Sigmoid colon (tissue), 7 donors: ENCODE measurements around the gene TNFRSF11A. TPM values are rescaled to one million over a fixed set of nuclear protein-coding genes. Genes with fewer than 3 reads are reported as not detected.

Source experiments
- DNase-seq: peaks from one replicate; pipeline ENCODE4 v3.0.0-alpha.2; 2019
- H3K27ac ChIP-seq, 4 donors: fragments of 200-600 bp; sonication (generic); one replicate each; pipeline ENCODE4 v1.5.1; 2016 to 2019; ENCODE audit warnings: mild to moderate bottlenecking in 1 of 4
- H3K27me3 ChIP-seq, 3 donors: fragments of 200-600 bp; sonication (generic); one replicate each; pipeline ENCODE4 v1.5.1; 2019; ENCODE audit warnings: mild to moderate bottlenecking in 1 of 3
- H3K36me3 ChIP-seq, 4 donors: fragments of 200-600 bp; sonication (generic); one replicate each; pipeline ENCODE4 v1.5.1; 2016 to 2019
- H3K4me1 ChIP-seq, 4 donors: fragments of 200-600 bp; sonication (generic); one replicate each; pipeline ENCODE4 v1.5.1; 2017 to 2019
- H3K4me3 ChIP-seq, 4 donors: fragments of 200-600 bp; sonication (generic); one replicate each; pipeline ENCODE4 v1.5.1; 2017 to 2019; ENCODE audit warnings: mild to moderate bottlenecking in 2 of 4, moderate library complexity in 1 of 4
- H3K9me3 ChIP-seq, 4 donors: fragments of 200-600 bp in 3 of 4; sonication (generic) in 3 of 4; one replicate each; pipeline versions ENCODE4 v1.5.1 to v1.6.1; 2013 to 2019
- EP300 ChIP-seq, 4 donors: sonication (generic); formaldehyde crosslinking; IDR thresholded peaks; one replicate each; pipeline ENCODE4 v1.6.1; 2017; ENCODE audit warnings: antibody characterized with exemption in 4 of 4
- POLR2A ChIP-seq, 2 donors: fragments of 450-650 bp; IDR thresholded peaks; one replicate each; pipeline ENCODE4 v1.6.1; 2016; ENCODE audit warnings: antibody characterized with exemption in 2 of 2, mild to moderate bottlenecking in 2 of 2, moderate library complexity in 2 of 2
- POLR2AphosphoS5 ChIP-seq, 4 donors: sonication (generic); formaldehyde crosslinking; IDR thresholded peaks; one replicate each; pipeline ENCODE4 v1.6.1; 2017; ENCODE audit warnings: antibody characterized with exemption in 4 of 4
- WGBS, 2 donors: extraction: QIAGEN DNeasy Blood & Tissue Kit; methylation state at CpG; one replicate each; pipeline ENCODE4 v1.1.7; 2013; 5-methylcytosine and 5-hydroxymethylcytosine counted together
- intact Hi-C: fragments of 100-400 bp; cut with DNase I; formaldehyde crosslinking; loops from one replicate; pipeline ENCODE4 v1.15.1; 2023
- polyA plus RNA-seq, 3 donors: library from polyadenylated mRNA; stranded (reverse); fragments of 200-250 nt; gene quantifications; one replicate each; pipeline ENCODE4 v1.2.3, GENCODE V29; 2013
- total RNA-seq, 4 donors: library from RNA; depleted of rRNA; stranded (reverse); fragments of >200 nt; gene quantifications; one replicate each; pipeline ENCODE4 v1.1.0, GENCODE V29; 2016
- TF ChIP-seq, protein P1 (sequence below), 4 experiments: fragments of 450-650 bp in 3 of 4; fragments of 200-600 bp in 1 of 4; IDR thresholded peaks; one replicate each; pipeline ENCODE4 v1.5.1; 2016 to 2019; ENCODE audit warnings: antibody characterized with exemption in 4 of 4, mild to moderate bottlenecking in 3 of 4, moderate library complexity in 2 of 4
- donor health status: healthy with polysubstance abuse.
- donor health status: Bipolar disorder and iron deficiency.
- donor health status: healthy.

The TNFRSF11A gene
- total and polyA plus RNA-seq, 7 donors: 2.1 to 19.9 (median 3.6) TPM

DNA sequence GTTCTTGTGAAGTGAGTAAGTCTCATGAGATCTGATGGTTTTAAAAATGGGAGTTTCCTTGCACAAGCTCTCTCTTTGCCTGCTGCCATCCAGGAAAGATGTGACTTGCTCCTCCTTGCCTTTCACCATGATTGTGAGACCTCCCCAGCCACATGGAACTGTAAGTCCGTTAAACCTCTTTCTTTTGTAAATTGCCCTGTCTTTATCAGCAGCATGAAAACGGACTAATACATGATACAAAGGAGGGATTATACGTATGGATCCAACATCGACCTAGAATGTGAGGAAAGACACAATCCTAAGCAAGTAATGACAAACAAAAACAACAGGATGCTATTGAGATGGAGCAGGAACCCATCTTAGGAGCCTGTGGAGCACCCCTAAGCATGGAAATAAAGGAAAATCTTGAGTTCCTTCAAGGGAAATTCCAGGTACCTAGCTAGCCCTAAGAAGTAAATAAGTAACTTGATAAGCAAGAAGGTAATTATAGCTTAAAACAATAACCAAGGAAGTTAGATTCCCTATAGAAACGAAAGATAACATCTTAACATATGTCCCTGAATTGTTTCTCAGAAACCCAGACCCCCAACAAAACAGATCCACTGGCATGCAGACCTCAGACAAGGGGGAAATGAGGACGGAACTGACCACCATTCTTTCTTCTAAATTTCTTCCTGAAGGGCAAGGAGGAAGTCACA lies 1.5 kb upstream of the TNFRSF11A start:
- TF ChIP-seq POLR2AphosphoS5 (IDR thresholded peaks at IDR 0.05): no peak
- TF ChIP-seq, protein P1, sequence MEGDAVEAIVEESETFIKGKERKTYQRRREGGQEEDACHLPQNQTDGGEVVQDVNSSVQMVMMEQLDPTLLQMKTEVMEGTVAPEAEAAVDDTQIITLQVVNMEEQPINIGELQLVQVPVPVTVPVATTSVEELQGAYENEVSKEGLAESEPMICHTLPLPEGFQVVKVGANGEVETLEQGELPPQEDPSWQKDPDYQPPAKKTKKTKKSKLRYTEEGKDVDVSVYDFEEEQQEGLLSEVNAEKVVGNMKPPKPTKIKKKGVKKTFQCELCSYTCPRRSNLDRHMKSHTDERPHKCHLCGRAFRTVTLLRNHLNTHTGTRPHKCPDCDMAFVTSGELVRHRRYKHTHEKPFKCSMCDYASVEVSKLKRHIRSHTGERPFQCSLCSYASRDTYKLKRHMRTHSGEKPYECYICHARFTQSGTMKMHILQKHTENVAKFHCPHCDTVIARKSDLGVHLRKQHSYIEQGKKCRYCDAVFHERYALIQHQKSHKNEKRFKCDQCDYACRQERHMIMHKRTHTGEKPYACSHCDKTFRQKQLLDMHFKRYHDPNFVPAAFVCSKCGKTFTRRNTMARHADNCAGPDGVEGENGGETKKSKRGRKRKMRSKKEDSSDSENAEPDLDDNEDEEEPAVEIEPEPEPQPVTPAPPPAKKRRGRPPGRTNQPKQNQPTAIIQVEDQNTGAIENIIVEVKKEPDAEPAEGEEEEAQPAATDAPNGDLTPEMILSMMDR (IDR thresholded peaks at IDR 0.05): no peak
- no peak for TF ChIP-seq POLR2A (IDR thresholded peaks at IDR 0.05)
- TF ChIP-seq EP300 (IDR thresholded peaks at IDR 0.05): no peak
- whole genome bisulfite sequencing, 2 donors: 14 to 55% methylated on average over 6 of the region's 6 CpGs
- Histone ChIP-seq H3K4me3 (no peak overlapping the region), H3K4me1 (peaks cover 0 to 25% (median 18%) of the 10 kb centered on the region in 4 donors), H3K27ac (no peak overlapping the region), H3K36me3 (no peaks in the 10 kb centered on the region), H3K9me3 (no peaks in the 10 kb centered on the region), H3K27me3 (peaks cover 35 to 55% (median 44%) of the 10 kb centered on the region in 3 donors)
- intact Hi-C loops: no loop called here
- no peak for DNase-seq

DNA sequence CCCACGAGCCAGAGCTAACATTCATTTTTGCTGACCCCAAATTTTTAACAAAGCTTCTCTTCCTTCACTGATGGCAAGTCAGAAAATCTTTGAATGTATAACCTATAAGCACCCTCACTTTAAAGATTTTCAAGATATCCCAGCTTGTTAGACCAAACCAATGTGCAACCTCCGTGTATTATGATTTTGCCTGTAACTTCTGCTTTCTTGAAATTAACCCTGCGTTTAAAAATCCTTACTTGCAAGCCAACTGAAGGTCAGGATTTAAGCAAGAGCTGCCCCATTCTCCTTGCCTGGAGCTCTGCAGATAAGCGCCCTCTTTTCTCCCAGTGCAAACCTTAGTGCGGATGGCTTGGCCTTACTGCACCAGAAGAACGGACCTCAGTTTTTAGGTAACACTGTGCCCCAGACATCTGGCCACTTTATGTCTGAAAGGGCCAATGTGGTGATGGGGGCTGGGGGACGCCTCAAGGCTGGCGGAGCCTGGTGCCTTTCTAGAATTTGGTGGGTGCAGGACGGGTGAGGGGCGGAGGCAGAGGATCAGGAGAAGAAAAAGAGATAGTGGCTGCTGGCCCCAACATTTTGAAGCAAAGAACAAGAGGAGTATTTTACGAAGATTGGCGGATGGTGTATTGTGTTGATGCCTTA lies 805 bp upstream of the TNFRSF11A start:
- peaks cover 0 to 25% (median 18%) of the 10 kb centered on the region in 4 donors for H3K4me1 ChIP-seq
- peaks cover 35 to 61% (median 51%) of the 10 kb centered on the region in 3 donors for H3K27me3 ChIP-seq
- no peaks in the 10 kb centered on the region for H3K36me3 ChIP-seq
- DNase-seq: no peak
- intact Hi-C loops: no loop called here
- H3K27ac ChIP-seq: no peak overlapping the region
- no peaks in the 10 kb centered on the region for H3K9me3 ChIP-seq
- 48 to 49% methylated on average over 12 of the region's 12 CpGs for WGBS, 2 donors
- TF ChIP-seq EP300 (IDR thresholded peaks at IDR 0.05) (no peak), POLR2AphosphoS5 (IDR thresholded peaks at IDR 0.05) (no peak), POLR2A (IDR thresholded peaks at IDR 0.05) (no peak)
- TF ChIP-seq, protein P1 (IDR thresholded peaks at IDR 0.05): no peak
- H3K4me3 ChIP-seq: peak overlapping the region in 2 of 4 donors; percentile 46 to 48

- Histone ChIP-seq H3K27me3 (peaks cover 35 to 76% (median 67%) of the 10 kb centered on the region in 3 donors), H3K27ac (peak overlapping the region in 1 of 4 donors; percentile 0)
- WGBS, 2 donors: 1 to 6% methylated on average over 45 of the region's 45 CpGs
Observed at GRCh38 chr18:62325806-62326645, 916 bp downstream of the TNFRSF11A start.

GRCh38 chr18:62326646-62327348 lies 1.7 kb downstream of the TNFRSF11A start:
- Histone ChIP-seq H3K36me3 (no peaks in the 10 kb centered on the region), H3K9me3 (no peaks in the 10 kb centered on the region), H3K4me1 (peaks cover 0 to 25% (median 18%) of the 10 kb centered on the region in 4 donors), H3K27ac (no peak overlapping the region), H3K4me3 (no peak overlapping the region), H3K27me3 (peaks cover 35 to 84% (median 67%) of the 10 kb centered on the region in 3 donors)
- WGBS, 2 donors: 7 to 53% methylated on average over 12 of the region's 12 CpGs
- no peak for TF ChIP-seq POLR2AphosphoS5 (IDR thresholded peaks at IDR 0.05)
- TF ChIP-seq EP300 (IDR thresholded peaks at IDR 0.05): no peak
- TF ChIP-seq, protein P1 (IDR thresholded peaks at IDR 0.05): no peak
- TF ChIP-seq POLR2A (IDR thresholded peaks at IDR 0.05): no peak
- intact Hi-C loops: no loop called here
- DNase-seq: no peak

More at GRCh38 chr18:62325806-62326645, 916 bp downstream of the TNFRSF11A start:
- no peak for DNase-seq
- H3K4me1 ChIP-seq: peaks cover 0 to 25% (median 18%) of the 10 kb centered on the region in 4 donors
- TF ChIP-seq POLR2AphosphoS5 (IDR thresholded peaks at IDR 0.05) (peak in 1 of 4 donors; percentile 2), POLR2A (IDR thresholded peaks at IDR 0.05) (no peak)
- TF ChIP-seq, protein P1 (IDR thresholded peaks at IDR 0.05): no peak
- no peaks in the 10 kb centered on the region for H3K36me3 ChIP-seq
- intact Hi-C loops: no loop called here
- H3K9me3 ChIP-seq: no peaks in the 10 kb centered on the region
- peak overlapping the region; percentile 16 to 48 (median 44) for H3K4me3 ChIP-seq
